ENCODE results near the gene SIGLEC6.

GRCh38 chr19:51521357-51521756 lies 10.1 kb downstream of the SIGLEC6 start:
- TF ChIP-seq POLR2AphosphoS5 (IDR thresholded peaks at IDR 0.05; ENCODE audit: borderline replicate concordance, low read depth, low read length) (no peak), EZH2 (IDR thresholded peaks at IDR 0.05) (no peak)

Measured in SK-N-MC (cell line).